ENCODE measurements around the gene ATG4D.

ATG4D gene

DNA sequence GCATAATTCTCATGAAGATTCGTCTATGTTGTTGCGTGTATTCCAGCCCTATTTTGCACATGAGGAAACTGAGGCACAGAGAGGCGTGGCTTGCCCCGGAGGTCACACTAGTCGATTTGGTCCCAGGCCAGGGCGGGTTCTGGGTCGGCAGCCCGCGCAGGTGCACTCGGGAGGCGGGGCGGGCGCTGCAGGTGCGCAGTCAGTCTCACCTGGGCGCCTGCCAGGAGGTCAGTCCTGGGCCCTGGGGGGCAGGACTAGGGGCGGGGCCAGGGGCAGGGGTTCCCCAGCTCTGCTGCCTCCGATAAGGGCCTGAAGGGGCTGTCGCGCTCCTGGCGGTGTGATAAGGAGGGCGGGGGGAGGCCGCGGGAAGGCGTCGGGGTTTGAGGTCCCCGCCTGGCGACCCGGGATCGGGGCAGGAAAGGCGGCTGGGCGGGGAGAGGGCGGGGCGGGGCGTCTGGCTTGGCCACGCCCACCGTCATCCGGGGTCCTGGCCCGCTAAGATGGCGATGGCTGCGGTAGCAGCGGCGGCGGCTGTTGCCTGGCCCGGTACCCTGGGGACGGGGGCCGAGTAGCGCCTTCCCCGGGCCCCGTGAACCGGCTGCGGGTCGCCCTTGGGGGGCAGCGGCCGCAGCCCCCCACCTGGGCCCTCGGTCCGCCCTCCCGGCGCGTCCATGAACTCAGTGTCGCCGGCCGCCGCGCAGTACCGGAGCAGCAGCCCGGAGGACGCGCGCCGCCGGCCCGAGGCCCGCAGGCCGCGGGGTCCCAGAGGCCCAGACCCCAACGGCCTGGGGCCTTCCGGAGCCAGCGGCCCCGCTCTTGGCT, at the start of gene ATG4D:
Gene ATG4D (plus strand): TSS at position 485 of the 822 bp plus-strand sequence. CDS start 187 bp downstream, at position 672.
- peak; percentile 85 to 89 for DNase-seq

DNA sequence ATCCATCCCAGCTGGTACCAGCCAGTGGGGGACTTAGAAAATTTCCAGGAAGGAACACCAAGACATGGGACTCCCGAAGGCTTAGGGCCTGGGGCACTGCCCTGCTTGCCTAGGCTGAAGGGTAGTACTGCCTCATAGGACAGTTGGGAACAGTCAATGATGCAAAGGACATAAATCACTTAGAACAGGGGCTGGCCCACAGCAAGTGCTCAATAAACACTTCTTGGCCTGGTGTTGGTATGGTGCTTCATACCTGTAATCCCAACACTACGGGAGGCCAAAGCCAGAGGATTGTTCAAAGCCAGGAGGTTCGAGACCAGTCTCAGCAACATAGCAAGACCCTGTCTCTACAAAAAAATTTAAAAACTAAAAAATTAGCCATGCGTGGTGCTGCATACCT, 46.3 kb upstream of the ATG4D start:
- DNase-seq = no peak

DNA sequence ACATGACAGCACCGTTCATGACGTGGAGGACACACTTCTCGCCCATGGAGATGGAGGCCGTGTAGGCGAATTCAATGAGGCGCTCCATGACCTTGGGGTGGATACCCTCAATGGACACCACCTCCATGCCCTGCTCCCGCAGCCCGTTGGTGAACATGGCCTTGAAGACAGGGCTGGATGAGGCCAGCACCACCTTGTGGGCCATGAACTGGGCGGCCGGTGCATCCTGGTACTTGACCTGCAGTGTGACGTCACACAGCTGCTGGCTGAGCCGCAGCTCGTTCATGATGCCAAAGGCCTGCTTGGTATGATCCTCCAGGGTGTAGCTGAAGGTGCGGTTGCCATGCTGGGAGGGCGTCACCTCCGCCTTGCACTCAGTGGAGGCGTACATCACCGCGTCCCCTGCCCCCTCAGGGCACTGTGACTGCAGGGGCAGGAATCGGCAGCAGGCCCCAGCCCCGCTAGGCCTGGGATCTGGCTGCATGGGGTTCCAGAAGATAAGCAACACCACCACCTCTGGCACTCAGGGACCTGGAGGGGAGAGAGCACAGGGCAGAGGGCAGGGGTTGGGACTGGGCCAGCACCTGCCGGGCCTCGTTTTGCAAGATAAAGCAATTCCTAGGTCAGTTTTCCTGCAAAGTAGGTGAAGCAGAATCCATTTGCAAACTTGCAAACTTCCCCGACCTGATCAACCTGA, 44.0 kb upstream of the ATG4D start:
- DNase-seq = no peak

DNA sequence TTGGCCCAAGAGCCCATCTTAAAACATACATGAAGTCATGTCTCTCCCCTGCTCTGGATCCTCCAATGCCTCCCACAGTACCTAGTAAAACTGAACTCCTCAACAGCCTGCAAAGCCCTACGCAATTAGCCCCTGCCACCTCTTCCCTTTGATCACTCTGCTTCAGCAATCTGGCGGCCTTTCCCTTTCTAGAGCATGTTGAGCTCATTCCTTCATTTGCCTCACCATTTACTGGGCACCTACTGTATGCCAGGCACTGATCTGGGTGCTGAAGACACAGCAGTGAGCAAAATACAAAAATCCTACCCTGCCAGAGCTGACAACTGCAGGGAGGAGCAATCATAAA, 43.5 kb upstream of the ATG4D start:
- DNase-seq = no peak

DNA sequence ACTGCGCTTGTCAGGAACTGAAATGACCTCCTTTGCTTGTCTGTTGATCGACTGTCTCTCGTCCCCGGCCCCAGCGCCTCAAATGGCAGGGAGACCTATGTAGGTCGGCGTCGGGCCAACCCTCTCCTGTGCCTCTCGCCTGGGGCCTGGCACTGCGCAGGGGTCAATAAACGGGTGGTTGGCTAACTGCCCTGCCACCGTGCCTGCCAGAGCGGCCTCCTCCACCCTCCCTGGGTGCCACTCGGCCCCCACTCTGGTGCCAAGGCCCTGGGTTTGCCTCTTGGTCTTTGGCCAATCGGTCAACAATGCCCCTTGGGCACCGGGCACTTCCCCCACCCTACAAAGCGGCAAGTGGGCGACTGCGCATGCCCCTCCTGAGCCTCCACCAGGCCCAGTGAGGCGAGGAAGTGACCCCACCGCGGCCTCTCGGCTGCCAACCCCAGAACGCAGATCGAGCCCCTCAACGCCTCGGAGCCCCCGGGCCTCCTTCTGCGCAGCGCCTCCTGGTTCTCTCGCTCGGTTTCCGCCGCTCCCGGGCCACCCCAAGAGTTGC, 41.7 kb upstream of the ATG4D start:
- peak; percentile 84 to 85 for DNase-seq

DNA sequence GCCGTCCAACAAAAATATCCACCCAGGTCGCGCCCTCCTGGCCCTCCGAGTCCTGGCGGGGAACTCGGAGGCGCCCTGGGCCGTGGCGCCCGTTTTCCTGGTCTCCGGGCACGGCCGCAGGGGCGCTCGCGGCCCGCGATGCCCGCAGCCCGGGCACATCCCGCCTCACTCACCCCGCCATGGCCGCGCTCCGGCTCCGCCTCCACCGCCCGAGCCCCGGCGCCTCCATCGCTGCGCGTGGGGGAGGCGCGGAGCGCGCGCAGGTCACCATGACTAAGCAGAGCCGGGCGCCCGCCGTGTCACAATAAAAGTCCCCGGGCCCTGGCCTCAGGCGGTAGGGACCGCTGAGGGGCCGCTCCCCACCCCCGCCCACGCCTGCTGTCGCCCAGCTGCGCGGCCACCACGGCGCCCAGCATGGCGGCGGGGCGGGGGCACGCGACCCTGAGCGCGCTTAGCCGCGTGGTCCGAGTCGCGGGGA, 41.1 kb upstream of the ATG4D start:
- peak; percentile 91 to 93 for DNase-seq

DNA sequence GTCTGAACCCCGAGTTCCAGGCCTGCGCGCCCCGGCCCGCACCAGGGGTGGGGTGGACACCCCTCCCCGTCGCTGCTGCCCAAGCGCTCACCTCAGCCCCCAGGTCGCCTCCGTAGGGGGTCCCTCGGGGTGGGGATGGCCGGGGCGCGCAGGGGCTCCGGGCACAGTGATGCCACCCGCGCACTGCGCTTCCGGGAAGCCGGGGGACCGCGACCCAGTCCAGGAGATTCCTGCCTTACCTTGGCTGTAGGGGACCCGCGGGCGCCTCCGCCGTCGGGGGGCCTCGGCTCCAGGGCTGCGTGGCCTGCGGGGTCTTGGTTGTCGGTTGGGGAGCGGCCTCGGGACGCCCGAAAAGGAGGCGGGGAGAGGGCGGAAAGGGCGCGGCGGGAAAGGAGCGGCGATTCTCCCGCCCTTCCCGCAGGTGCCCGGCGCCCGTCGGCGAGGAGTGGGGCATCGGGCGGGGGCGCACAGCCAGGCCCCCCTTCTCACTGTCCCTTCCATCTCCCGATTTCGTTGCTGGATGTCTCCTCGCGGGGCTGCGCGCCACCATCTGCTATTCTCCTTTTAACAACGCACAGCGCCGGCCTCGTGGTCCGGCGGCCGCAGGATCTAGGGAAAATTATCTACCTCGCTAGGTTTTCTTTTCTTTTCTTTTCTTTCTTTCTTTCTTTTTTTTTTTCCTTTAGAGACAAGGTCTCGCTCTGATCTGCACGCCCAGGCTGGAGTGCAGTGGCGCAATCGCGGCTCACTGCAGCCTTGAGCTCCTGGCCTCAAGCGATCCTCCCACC, 40.5 kb upstream of the ATG4D start, which contains the start of gene KEAP1:
Gene KEAP1 (minus strand): TSS at position 355 of the 788 bp plus-strand sequence. CDS start 3,323 bp downstream, outside the sequence.
- peak in 1 of 2 experiments; percentile 62 for DNase-seq

DNA sequence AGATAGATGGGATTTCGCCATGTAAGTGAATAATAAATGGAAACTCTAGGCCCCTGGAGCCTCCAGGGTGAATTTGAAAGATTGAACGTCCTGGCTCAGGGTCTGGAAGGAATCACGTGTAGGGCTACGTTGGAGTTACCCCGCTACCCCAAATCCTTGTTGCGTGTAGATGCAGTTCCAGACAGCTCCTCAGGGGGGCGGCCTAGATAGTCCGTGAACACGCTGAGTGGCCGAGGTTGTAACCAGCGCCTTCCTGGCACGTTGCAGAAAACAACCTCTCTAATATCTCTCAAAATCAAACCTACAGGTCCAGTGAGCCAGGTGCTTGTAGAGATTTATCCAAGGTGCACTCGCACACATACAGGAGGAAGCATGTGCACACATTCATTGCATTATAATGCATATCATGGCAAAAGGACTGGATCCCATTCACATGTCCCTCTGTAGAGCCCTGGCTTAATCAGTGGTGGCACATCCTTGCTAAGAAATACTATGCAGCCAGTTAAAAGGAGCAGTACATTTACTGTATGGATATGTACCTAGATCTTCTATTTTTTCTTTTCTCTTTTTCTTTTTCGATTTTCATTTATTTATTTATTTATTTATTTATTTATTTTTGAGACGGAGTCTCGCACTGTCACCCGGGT, 38.0 kb upstream of the ATG4D start:
- no peak for DNase-seq

DNA sequence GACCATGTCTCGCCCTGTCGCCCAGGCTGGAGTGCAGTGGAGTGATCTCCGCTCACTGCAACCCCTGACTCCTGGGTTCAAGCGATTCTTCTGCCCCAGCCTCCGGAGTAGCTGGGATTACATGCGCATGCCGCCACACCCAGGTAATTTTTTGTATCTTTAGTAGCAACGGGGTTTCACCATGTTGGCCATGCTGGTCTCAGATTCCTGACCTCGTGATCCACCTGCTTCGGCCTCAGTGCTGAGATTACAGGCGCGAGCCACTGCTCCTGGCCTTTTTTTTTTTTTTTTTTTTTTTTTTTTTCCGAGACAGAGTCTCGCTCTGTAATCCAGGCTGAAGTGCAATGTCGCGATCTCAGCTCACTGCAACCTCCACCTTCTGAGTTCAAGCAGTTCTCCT, 35.7 kb upstream of the ATG4D start:
- DNase-seq = no peak

DNA sequence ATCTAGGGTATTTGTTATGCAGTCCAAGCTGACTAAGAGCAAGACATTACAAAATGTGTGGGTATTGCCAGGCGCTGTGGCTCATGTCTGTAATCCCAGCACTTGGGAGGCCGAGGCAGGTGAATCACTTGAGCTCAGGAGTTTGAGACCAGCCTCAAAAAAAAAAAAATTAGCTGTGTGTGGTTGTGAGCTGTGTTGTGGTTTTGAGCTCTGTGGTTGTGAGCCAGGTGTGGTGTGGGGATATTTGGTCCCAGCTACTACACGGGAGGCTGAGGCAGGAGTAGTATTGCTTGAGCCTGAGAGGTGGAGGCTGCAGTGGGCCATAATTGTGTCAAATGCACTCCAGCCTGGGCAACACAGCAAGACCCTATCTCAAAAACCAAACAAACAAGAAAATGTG, 35.0 kb upstream of the ATG4D start:
- DNase-seq = no peak

DNA sequence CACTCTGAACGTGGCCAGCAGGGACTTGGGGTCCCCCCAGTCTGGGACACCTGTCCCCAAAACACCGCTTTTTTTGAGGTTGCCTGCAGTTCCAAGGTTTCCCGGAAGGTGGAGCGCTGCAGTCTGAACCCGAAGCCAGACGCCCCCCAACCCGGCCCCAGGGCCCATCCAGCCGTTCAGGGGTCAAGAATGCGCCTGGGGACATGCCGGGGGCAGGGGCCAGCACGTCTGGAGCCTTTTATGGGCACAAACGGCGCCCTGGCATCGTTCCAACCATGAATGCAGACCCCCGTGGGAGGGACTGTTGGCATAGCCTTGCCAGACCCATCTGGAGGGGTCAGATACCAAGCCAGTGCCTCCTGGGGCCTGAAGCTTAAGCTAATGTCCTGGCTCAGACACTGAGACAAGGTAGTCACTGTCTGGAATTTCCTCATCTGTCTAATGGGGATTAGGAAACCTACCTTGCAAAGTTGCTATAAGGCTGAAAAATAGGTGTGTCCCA, 33.4 kb upstream of the ATG4D start:
- DNase-seq = no peak

DNA sequence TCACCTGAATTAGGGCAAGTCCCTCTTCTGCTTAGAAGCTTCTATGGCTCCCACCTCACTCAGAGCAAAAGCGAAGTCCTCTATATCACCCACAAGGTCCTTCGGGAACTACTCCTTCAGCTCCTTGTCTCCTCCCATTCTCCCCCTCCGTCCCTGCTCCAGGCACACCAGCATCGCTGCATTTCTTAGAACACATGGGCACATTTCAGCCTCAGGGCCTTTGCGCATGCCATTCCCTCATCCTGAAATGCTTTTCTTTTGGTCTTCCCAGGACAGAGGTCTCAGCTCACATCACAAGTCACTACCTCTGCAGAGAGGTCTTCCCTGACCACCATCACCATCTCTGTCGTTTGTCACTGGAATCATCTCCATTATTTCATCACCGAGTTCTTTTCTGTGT, 30.5 kb upstream of the ATG4D start:
- no peak for DNase-seq

DNA sequence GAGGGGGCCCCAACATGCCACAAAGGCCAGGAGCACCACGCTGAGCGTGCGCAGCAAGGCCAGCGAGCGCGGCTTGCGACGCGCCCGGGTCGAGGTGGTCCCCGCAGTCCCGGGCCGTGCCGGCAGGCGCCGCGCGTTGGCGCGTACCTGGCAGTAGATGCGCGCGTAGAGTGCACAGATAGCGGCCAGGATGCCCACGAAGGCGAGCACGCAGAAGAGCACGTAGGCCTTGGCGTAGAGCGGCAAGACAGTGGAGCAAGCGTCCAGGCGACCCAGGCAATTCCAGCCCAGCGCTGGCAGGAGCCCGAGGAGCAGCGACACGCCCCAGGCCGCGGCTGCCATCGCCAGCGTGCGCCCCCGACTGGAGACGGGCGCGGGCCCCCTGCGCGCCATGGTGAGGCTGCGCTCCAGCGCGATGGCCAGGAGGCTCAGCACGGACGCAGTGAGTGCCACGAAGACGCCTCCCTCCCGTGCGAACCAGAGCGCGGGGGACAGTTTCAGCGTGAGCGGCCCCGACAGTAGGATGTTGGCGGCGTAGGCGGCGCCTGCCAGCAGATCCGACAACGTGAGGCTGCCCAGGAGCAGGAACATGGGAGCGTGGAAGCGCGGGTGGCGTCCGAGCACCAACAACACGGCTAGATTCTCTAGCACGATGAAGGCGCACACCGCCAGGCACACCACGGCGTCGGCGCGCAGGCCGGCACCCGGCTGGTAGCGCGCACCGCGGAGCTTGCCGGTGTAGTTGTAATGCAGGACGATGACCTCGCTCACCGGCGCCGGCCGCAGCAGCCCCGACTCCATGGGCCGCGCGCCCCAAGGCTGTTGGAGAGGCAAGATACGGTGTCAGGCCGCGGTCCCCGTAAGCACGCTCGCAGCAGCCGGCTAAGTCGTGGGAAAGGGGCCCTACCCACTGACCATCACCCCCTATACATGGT, 29.2 kb upstream of the ATG4D start:
- no peak for DNase-seq

DNA sequence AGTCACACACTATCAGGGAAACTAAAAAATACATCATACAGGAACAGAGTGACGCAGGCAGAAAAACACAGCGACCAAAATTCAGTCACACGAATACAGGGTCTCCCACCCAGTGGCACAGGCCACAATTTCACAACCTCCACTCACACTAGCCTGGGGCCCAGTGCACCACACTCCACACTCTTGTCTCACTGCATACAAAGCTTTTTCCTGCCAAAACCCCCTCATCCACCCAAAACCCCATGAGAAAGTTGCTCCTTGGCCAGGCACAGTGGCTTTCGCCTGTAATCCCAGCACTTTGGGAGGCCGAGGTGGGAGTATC, 27.7 kb upstream of the ATG4D start:
- DNase-seq = no peak

DNA sequence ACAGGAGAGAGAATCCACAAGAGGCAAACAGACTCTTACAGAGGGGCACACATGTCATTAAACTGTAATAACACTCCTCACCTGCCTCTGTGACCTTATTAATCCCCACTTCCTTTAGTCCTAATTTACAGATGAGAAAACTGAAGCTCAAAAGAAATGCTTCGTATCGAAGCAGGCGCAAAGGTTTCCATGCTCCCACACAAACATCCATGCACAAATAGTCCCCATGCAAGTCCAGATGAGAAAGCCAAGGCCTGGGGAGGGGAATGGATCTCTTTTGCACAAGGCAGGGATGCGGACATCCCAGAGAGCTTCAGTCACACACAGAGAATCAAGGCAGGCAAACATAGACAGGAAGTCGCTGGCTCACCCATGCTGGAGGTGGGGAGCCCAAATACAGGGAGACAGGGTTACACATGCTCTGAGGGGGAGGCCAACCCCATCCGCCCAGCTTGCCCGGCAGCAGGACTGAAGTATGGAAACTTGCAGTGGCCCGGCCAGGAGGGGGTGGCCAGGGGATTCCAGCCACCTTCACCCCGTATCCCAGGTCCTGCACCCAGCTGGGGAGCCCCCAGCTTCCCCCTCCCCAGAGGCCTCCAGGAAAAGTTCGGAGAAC, 26.9 kb upstream of the ATG4D start:
- DNase-seq = no peak

DNA sequence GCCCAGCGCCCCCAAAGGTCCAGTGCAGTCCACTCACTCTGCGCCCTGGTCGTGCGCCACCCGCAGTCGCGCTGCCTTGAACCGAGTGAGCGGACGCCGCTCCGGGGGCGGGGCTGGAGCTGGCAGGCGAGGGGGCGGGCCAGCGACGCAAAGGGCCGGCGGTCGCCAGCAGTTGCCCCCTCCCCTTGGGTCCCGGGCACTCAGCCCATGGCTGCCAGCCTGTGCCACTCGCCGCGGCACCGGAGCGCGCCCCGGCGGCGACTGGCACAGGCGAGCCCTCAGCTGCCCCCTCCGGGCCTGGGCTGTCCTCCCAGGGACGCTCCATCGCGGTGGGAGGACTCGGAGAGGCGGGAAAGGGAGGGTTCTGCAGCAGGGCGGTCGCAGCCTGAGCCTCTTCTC, 26.3 kb upstream of the ATG4D start, which contains the start of gene S1PR5:
Gene S1PR5 (minus strand): TSS at position 87 of the 399 bp plus-strand sequence. CDS start 2,436 bp downstream, outside the sequence.
- DNase-seq = peak; percentile 36 to 37

DNA sequence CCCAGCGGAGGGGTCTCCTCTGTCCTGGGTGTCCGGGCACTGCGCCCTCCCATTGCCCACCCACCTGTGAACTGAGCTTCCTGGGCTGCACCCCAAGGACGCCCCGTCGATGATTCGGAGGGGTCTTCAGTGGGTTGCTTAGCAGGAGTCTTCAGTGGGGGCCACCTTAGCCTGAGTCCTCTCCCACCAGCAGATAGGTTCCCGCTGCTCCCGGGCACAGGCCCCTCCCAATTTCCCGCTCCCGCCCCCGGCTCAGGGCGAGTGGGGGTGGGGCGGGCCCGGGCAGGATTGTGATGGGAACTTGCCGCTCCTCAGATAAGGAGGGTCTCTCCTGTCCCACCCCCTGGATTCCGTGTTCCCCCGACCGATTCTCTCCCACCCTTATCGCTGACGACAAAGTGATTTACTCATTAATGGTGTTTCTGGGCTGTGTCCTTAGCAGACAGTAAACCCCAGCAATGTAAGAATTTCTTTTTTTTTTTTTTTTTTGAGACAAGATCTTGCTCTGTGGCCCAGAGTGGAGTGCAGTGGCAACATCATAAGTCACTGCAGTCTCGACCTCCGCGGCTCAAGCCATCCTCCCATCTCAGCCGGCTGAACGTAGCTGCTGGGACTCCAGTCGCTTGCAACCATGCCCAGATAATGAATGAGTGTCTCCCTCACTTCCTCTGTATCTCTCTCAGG, 25.8 kb upstream of the ATG4D start:
- peak in 1 of 2 experiments; percentile 28 for DNase-seq

DNA sequence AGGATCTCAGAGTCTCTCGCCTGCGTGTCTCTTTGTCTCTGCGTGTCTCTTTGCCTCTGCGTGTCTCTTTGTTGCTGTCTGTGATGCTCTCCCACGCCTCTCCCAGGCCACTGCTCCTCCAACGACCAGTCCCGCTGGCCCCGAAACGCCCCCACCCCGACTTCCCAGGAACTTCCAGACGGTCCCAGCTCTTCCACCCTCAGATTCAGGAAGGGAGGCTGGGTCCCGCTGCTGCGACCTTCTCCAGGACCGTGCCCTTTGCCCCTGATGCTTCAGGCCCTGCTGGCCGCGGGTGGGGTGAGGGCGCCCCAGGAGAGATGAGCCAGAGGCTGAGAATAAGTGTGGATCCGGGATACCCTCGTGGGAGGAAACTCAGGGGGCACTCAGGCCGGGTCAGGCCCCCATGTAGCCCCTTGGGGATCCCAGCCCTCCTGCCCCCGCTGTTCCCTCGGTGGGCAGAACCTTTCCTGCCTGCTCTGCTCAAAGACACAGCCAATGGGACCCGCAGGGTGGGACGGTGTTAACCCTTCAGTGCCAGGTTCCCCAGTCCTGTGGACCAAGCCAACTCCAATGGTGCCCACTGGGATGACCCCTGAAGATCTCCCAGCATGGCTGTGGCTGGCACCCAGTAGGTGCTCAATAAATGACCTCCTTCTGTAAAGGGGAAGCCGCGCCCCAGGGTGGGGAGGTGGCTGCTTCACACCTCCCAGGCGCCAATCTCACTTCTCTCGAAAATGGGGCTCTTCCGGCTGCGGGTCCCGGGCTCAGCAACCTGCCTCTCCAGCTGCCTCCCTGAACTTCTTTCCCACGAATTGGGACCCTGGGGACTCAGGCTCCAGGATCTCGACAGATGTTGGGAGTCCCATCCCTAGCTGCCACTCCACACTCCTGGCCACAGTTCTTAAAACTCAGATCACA, 25.0 kb upstream of the ATG4D start:
- no peak for DNase-seq

DNA sequence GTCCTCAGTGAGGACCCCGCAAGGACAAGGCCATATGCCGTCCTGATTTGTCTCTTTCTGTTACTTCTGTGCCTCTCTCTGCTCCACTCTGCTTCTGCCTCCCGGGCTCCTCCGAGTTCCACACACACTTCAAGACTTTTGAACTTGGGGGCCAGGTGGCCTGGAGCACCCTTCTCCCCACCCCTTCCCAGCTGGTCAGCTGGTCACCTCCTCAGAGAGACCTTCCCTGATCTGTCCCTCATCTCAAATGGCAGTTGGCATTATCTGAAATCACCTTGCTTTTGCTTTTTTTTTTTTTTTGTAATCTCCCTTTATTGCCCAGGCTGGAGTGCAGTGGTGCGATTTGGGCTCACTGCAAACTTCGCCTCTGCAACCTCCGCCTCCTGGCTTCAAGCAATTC, 24.3 kb upstream of the ATG4D start:
- DNase-seq = no peak
